HG03039 (cell line): ENCODE data around the gene ANXA4.
"Not testable (repeated sequence)": the region's sequence is repeated elsewhere in the genome, so short reads cannot be mapped to it uniquely, and the experiment has no call there.

ENCODE experiments used
- ATAC-seq: cut with Tn5 transposase; IDR thresholded peaks from one replicate; pipeline ENCODE4 v1.9.1; 2021; ENCODE audit warnings: mild to moderate bottlenecking, moderate library complexity; ENCODE audit not compliant: unreplicated experiment

Gene ANXA4

GRCh38 chr2:69750246-69750645 lies 8.3 kb downstream of the ANXA4 start:
- no peak for ATAC-seq

- ATAC-seq = no peak
Measured at GRCh38 chr2:69753659-69754363, 11.9 kb downstream of the ANXA4 start.

- ATAC-seq = no peak
Measured at GRCh38 chr2:69754633-69755032, 12.7 kb downstream of the ANXA4 start.

GRCh38 chr2:69755862-69756467 lies 14.0 kb downstream of the ANXA4 start:
- ATAC-seq = no peak

- no peak for ATAC-seq
Measured at GRCh38 chr2:69762025-69762424, 20.1 kb downstream of the ANXA4 start.

GRCh38 chr2:69762513-69763494 lies 20.9 kb downstream of the ANXA4 start:
- ATAC-seq = no peak

- not testable (repeated sequence) for ATAC-seq
Measured at GRCh38 chr2:69763831-69764230, 21.9 kb downstream of the ANXA4 start.

GRCh38 chr2:69764286-69765095 lies 22.6 kb downstream of the ANXA4 start:
- ATAC-seq = no peak

GRCh38 chr2:69765096-69765380 lies 23.1 kb downstream of the ANXA4 start:
- ATAC-seq = no peak

GRCh38 chr2:69766014-69766413 lies 24.1 kb downstream of the ANXA4 start:
- no peak for ATAC-seq

- ATAC-seq = no peak
Measured at GRCh38 chr2:69767034-69767433, 25.1 kb downstream of the ANXA4 start.

GRCh38 chr2:69768235-69768634 lies 26.3 kb downstream of the ANXA4 start:
- ATAC-seq = no peak

- no peak for ATAC-seq
Measured at GRCh38 chr2:69768789-69769188, 26.9 kb downstream of the ANXA4 start.

GRCh38 chr2:69769272-69769671 lies 27.3 kb downstream of the ANXA4 start:
- no peak for ATAC-seq

GRCh38 chr2:69770193-69770702 lies 28.3 kb downstream of the ANXA4 start:
- no peak for ATAC-seq

- ATAC-seq = no peak
Measured at GRCh38 chr2:69770747-69771146, 28.8 kb downstream of the ANXA4 start.

- ATAC-seq = no peak
Measured at GRCh38 chr2:69771461-69771860, 29.5 kb downstream of the ANXA4 start.

- ATAC-seq = no peak
Measured at GRCh38 chr2:69773206-69773605, 31.3 kb downstream of the ANXA4 start.

GRCh38 chr2:69774258-69774983 lies 32.5 kb downstream of the ANXA4 start:
- not testable (repeated sequence) for ATAC-seq
